Hematopoietic multipotent progenitor cell treated with erythropoietin and hydrocortisone succinate and interleukin-3 and kit ligand, for 4 days (in vitro differentiated cells): ENCODE measurements around the gene CSF2.
"Not testable (repeated sequence)": the region's sequence is repeated elsewhere in the genome, so short reads cannot be mapped to it uniquely, and the experiment has no call there.

ENCODE experiments used
- DNase-seq: peaks from one replicate; pipeline ENCODE4 v3.0.0-alpha.2; 2015

CSF2 gene

GRCh38 chr5:132114150-132115121, 40.8 kb downstream of the CSF2 start:
- DNase-seq: peak; percentile 97

DNA sequence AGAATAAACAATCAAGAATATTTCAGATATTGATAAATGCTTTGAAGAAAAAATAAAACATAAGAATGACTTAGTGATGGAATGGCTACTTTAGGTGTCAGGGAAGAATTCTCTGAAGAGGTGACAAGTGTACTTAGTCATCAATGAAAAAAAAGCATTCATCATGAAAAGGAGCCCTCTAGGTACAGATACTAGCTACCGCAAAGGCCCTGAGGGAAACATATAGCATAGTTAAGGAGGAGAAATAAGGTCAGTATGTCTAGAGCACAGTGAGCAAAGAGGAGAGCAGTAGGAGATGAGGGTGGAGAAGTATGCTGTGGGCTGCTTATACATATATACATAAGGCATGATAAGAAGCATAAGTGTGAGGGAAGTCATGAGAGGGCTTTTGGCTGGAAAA, 41.8 kb downstream of the CSF2 start:
- no peak for DNase-seq

GRCh38 chr5:132116072-132116471, 42.5 kb downstream of the CSF2 start:
- DNase-seq: no peak

- not testable (repeated sequence) for DNase-seq
Observed at GRCh38 chr5:132116909-132117489, 43.4 kb downstream of the CSF2 start.

- DNase-seq: not testable (repeated sequence)
Observed at GRCh38 chr5:132120717-132121116, 47.1 kb downstream of the CSF2 start.

DNA sequence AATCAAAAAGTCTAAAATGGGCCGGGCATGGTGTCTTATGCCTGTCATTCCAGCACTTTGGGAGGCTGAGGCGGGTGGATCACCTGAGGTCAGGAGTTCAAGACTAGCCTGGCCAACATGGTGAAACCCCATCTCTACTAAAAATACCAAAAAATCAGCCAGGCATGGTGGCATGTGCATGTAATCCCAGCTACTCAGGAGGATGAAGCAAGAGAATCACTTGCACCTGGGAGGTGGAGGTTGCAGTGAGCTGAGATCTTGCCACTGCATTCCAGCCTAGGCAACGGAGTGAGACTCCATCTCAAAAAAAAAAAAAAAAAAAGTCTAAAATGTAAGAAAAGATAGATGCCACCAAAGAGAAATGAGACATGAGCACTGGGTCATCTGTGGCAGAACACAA, 49.4 kb downstream of the CSF2 start:
- not testable (repeated sequence) for DNase-seq

- not testable (repeated sequence) for DNase-seq
Observed at GRCh38 chr5:132123578-132123977, 50.0 kb downstream of the CSF2 start.
